ENCODE results near the gene WSCD1.

Gene WSCD1

GRCh38 chr17:6057562-6057961 is 12.6 kb upstream of the WSCD1 start:
- TF ChIP-seq CTCF (IDR thresholded peaks at IDR 0.05) = no peak
- no peak overlapping the region for H3K27ac ChIP-seq
- no peak overlapping the region for H3K4me3 ChIP-seq
- DNase-seq (ENCODE audit: low spot score) = no peak

DNA sequence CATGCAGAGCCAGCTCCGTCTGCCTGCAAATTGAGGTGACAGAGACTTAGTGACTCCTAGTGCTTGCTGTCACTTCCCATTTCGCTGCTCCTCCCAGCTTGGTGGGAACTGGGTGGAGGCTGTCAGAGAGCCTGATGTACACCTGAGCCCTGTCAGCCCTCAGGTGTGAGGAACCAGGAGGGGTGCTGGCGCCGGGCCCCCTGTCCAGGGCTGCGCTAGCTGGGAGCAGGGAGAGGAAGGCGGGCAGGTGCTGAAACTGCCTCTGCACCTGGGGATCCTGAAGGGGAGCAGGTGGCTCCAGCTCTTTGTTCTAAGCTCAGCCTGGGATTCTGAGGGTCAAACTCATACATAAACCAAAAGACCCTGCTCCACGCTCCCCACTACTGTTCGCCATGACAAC is 10.8 kb upstream of the WSCD1 start:
- no peak overlapping the region for H3K4me3 ChIP-seq
- no peak for TF ChIP-seq CTCF (IDR thresholded peaks at IDR 0.05)
- DNase-seq (ENCODE audit: low spot score) = no peak
- no peak overlapping the region for H3K27ac ChIP-seq

DNA sequence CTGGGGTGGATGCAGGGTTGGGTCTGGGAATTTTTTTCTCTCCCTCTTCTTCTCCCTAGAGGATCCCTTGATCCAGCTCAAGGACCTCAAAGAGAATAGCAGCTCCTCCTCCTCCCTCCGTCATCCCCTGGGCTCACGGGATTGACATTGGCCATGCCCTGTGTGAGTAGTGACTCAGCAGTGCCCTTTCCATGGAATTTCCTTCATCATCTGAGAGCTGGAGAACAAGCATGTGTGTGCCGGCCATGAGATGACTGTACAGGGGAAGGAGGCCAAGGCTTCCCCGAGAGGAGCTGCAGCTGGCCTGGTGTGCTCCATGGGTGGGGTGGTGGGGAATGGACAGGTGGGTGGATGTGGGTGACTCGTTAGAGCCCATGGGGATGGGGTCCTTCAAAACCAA is 8.9 kb upstream of the WSCD1 start:
- Histone ChIP-seq H3K4me3 (no peak overlapping the region), H3K27ac (no peak overlapping the region)
- no peak for TF ChIP-seq CTCF (IDR thresholded peaks at IDR 0.05)
- no peak for DNase-seq (ENCODE audit: low spot score)

DNA sequence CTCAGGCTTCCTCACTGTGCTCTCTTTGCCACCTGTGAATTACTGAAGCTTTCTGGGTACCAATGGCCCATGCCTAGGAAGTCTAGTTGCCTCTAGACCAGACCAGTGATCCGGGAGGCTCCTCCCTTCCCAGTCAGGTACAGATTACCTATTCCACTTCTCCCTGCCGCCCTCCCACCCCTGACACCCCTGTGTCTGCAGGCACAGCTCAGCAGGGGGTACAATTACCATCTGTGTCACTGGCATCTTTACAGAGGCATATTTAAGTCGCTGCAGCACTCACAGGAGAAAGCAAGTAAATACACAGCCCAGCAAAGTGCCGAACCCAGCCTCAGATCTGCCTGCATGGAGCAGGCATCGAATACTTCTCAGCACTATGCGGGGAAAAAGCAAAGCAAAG is 5.3 kb upstream of the WSCD1 start:
- no peak overlapping the region for H3K27ac ChIP-seq
- H3K4me3 ChIP-seq = no peak overlapping the region
- no peak for DNase-seq (ENCODE audit: low spot score)
- TF ChIP-seq CTCF (IDR thresholded peaks at IDR 0.05) = no peak

- no peak for DNase-seq (ENCODE audit: low spot score)
- TF ChIP-seq CTCF (IDR thresholded peaks at IDR 0.05) = no peak
- no peak overlapping the region for H3K4me3 ChIP-seq
- H3K27ac ChIP-seq = no peak overlapping the region
Observed at GRCh38 chr17:6065351-6065750, 4.8 kb upstream of the WSCD1 start.

DNA sequence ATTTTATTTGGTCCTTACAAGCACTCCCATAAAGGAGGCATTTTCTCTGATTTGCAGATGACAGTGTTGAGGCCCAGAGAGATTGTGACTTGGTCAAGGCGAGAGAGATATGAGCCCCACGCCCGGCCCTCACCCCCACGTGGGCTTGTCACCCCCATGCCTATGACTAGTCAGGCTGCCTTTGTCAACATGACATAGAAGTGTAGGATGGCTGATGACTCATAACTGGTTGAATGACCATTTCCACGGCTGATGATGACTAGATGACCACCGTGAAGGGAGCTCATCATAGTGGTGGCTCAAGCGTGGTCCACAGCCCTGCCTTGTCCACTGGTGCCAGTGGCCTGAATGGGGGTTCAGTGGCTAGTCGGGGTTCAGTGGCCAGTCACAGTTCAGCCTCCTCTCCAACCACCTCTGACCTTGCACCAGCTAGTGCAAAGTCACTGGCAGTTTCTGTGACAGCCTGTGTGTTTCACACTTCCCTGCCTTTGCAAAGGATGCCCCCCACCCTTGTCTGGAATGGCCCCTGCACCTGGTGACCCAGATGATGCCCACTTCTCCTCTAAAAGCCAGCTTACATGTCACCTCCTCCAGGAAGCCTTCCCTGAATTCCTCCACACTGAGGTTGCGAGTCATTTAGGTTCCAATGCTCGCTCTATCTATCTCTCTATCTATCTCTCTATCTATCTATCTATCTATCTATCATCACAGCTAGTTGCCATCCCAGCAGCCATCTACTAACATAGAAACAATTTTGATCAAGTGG is 3.8 kb upstream of the WSCD1 start:
- no peak for DNase-seq (ENCODE audit: low spot score)

More for the DNA sequence above, 3.8 kb upstream of the WSCD1 start:
- H3K4me3 ChIP-seq = no peak overlapping the region
- H3K27ac ChIP-seq = no peak overlapping the region
- TF ChIP-seq CTCF (IDR thresholded peaks at IDR 0.05) = no peak
